ENCODE data around the gene FUS.

DNA sequence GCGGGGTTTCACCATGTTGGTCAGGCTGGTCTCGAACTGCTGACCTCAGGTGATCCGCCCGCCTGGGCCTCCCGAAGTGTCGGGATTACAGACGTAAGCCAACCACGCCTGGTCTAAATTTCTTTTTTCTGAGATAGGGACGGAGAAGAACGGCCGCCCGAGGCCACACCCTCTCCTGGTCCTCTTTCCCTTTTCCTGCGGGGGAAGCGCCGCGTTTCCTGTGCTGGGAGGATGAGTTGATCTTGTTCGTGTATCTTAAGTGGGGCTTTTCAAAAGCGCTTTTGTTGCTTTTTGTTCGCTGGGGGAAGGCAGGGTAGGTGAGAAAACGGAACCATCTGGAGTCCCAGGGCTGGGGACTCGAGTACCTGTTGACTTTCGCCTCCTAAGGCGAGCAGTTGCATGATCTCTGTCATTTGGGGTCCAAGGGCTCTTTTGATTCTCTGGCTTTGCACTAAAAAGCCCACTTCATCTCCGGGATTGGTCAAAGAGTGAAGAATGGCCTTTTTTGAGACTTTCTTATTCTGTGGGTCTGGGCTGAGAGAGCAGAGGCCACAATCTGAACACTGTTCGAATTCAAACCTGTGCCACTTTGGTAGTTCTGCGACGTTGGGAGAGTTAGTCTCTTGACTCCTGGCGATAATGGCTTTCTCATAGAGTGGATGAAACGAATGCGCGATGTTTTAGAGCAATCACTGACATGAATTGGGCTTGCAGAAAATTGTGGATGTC is 1.3 kb downstream of the FUS start:
- TF ChIP-seq, protein P1, sequence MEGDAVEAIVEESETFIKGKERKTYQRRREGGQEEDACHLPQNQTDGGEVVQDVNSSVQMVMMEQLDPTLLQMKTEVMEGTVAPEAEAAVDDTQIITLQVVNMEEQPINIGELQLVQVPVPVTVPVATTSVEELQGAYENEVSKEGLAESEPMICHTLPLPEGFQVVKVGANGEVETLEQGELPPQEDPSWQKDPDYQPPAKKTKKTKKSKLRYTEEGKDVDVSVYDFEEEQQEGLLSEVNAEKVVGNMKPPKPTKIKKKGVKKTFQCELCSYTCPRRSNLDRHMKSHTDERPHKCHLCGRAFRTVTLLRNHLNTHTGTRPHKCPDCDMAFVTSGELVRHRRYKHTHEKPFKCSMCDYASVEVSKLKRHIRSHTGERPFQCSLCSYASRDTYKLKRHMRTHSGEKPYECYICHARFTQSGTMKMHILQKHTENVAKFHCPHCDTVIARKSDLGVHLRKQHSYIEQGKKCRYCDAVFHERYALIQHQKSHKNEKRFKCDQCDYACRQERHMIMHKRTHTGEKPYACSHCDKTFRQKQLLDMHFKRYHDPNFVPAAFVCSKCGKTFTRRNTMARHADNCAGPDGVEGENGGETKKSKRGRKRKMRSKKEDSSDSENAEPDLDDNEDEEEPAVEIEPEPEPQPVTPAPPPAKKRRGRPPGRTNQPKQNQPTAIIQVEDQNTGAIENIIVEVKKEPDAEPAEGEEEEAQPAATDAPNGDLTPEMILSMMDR (IDR thresholded peaks at IDR 0.05; ENCODE audit: low read length): no peak
- no peak for TF ChIP-seq EZH2 (IDR thresholded peaks at IDR 0.05; ENCODE audit: borderline replicate concordance, low read length)

All from OCI-LY1 (cell line).